GM19193 (cell line): ENCODE data around the gene ASCC2.

Source experiments
- POLR2A ChIP-seq: IDR thresholded peaks from 4 replicates; pipeline ENCODE4 v1.6.1; 2011; ENCODE audit not compliant: insufficient read depth, insufficient read length; ENCODE audit errors: extremely low read depth

The ASCC2 gene

GRCh38 chr22:29758068-29758622, 79.9 kb downstream of the ASCC2 start:
- no peak for TF ChIP-seq POLR2A

- TF ChIP-seq POLR2A = no peak
Measured at GRCh38 chr22:29757096-29757495, 81.0 kb downstream of the ASCC2 start.

- TF ChIP-seq POLR2A = no peak
Measured at GRCh38 chr22:29756341-29756740, 81.7 kb downstream of the ASCC2 start.

- TF ChIP-seq POLR2A = no peak
Measured at GRCh38 chr22:29755889-29756288, 82.2 kb downstream of the ASCC2 start.

GRCh38 chr22:29753808-29754657, 84.0 kb downstream of the ASCC2 start:
- TF ChIP-seq POLR2A = no peak

GRCh38 chr22:29751669-29752068, 86.4 kb downstream of the ASCC2 start:
- TF ChIP-seq POLR2A = no peak

- TF ChIP-seq POLR2A = no peak
Measured at GRCh38 chr22:29750559-29751538, 87.2 kb downstream of the ASCC2 start.

GRCh38 chr22:29750029-29750428, 88.0 kb downstream of the ASCC2 start:
- TF ChIP-seq POLR2A = no peak

- no peak for TF ChIP-seq POLR2A
Measured at GRCh38 chr22:29748248-29748893, 89.7 kb downstream of the ASCC2 start.

GRCh38 chr22:29747832-29748231, 90.2 kb downstream of the ASCC2 start:
- TF ChIP-seq POLR2A = no peak

GRCh38 chr22:29744902-29745301, 93.2 kb downstream of the ASCC2 start:
- no peak for TF ChIP-seq POLR2A

- TF ChIP-seq POLR2A = no peak
Measured at GRCh38 chr22:29742326-29742725, 95.7 kb downstream of the ASCC2 start.

- no peak for TF ChIP-seq POLR2A
Measured at GRCh38 chr22:29741926-29742325, 96.1 kb downstream of the ASCC2 start.

- no peak for TF ChIP-seq POLR2A
Measured at GRCh38 chr22:29740216-29740615, 97.9 kb downstream of the ASCC2 start.
